LNCaP clone FGC (cell line): Measurements from ENCODE around the gene NALCN.

ENCODE experiments used
- DNase-seq: peaks from one replicate; pipeline ENCODE4 v3.0.0-alpha.2; 2011; ENCODE audit warnings: low read depth
- H3K4me3 ChIP-seq: 2 replicates; pipeline ENCODE4 v1.5.1; 2011; ENCODE audit warnings: mild to moderate bottlenecking, low read depth, low read length, control low read depth
- CTCF ChIP-seq: IDR thresholded peaks from 2 replicates; pipeline ENCODE4 v1.5.1; 2012; ENCODE audit warnings: mild to moderate bottlenecking; ENCODE audit not compliant: control insufficient read depth, insufficient read depth; ENCODE audit errors: extremely low read depth

Gene NALCN

GRCh38 chr13:101210774-101211173 is 205.5 kb downstream of the NALCN start:
- no peak for TF ChIP-seq CTCF
- no peak for DNase-seq
- H3K4me3 ChIP-seq = no peak overlapping the region

- no peak for DNase-seq
- TF ChIP-seq CTCF = no peak
- H3K4me3 ChIP-seq = no peak overlapping the region
Observed at GRCh38 chr13:101209206-101209893, 207.0 kb downstream of the NALCN start.

- no peak overlapping the region for H3K4me3 ChIP-seq
- no peak for DNase-seq
- no peak for TF ChIP-seq CTCF
Observed at GRCh38 chr13:101205408-101205807, 210.9 kb downstream of the NALCN start.

GRCh38 chr13:101204270-101205020 is 211.9 kb downstream of the NALCN start:
- no peak for TF ChIP-seq CTCF
- H3K4me3 ChIP-seq = no peak overlapping the region
- no peak for DNase-seq

- no peak for TF ChIP-seq CTCF
- DNase-seq = no peak
- H3K4me3 ChIP-seq = no peak overlapping the region
Observed at GRCh38 chr13:101202590-101202989, 213.7 kb downstream of the NALCN start.

- no peak for TF ChIP-seq CTCF
- H3K4me3 ChIP-seq = no peak overlapping the region
- no peak for DNase-seq
Observed at GRCh38 chr13:101190976-101191375, 225.3 kb downstream of the NALCN start.

GRCh38 chr13:101190337-101190736 is 226.0 kb downstream of the NALCN start:
- H3K4me3 ChIP-seq = no peak overlapping the region
- TF ChIP-seq CTCF = no peak
- DNase-seq = no peak
